Esophagus squamous epithelium (tissue), 5 donors: ENCODE measurements around the gene ATP6V0A4. TPM values are rescaled to one million over a fixed set of nuclear protein-coding genes. Genes with fewer than 3 reads are reported as not detected.

ENCODE experiments used
- DNase-seq: peaks from one replicate; lab custom pipeline; 2025; lab: John Stamatoyannopoulos, UW
- H3K27ac ChIP-seq, 4 donors: fragments of 200-600 bp; sonication (generic); one replicate each; pipeline ENCODE4 v1.5.1; 2016 to 2019; ENCODE audit warnings: mild to moderate bottlenecking in 1 of 4
- H3K27me3 ChIP-seq, 4 donors: fragments of 200-600 bp; sonication (generic); 1 replicate in 3 of 4; 2 replicates in 1 of 4; pipeline versions ENCODE4 v1.5.1 to v1.6.0; 2017 to 2021; ENCODE audit warnings: antibody characterized with exemption in 1 of 4
- H3K36me3 ChIP-seq, 3 donors: fragments of 200-600 bp; sonication (generic); one replicate each; pipeline ENCODE4 v1.5.1; 2016 to 2019
- H3K4me1 ChIP-seq, 3 donors: fragments of 200-600 bp; sonication (generic); one replicate each; pipeline ENCODE4 v1.5.1; 2017 to 2019
- H3K4me3 ChIP-seq, 4 donors: fragments of 200-600 bp; sonication (generic); 1 replicate in 3 of 4; 2 replicates in 1 of 4; pipeline ENCODE4 v1.5.1; 2016 to 2019; ENCODE audit warnings: mild to moderate bottlenecking in 2 of 4, moderate library complexity in 1 of 4
- H3K9me3 ChIP-seq, 3 donors: fragments of 200-600 bp; sonication (generic); one replicate each; pipeline ENCODE4 v1.5.1; 2016 to 2019
- POLR2A ChIP-seq, 4 donors: fragments of 450-650 bp; IDR thresholded peaks; one replicate each; pipeline ENCODE4 v1.6.1; 2017; ENCODE audit warnings: antibody characterized with exemption in 4 of 4, mild to moderate bottlenecking in 4 of 4, moderate library complexity in 3 of 4
- WGBS, 2 donors: methylation state at CpG; one replicate each; pipeline ENCODE4 v1.1.5; 2018; 5-methylcytosine and 5-hydroxymethylcytosine counted together
- intact Hi-C: fragments of 100-400 bp; cut with DNase I; formaldehyde crosslinking; loops from one replicate; pipeline ENCODE4 v1.15.0; 2022
- total RNA-seq, 4 donors: library from RNA; depleted of rRNA; stranded (reverse); fragments of >200 nt; gene quantifications; one replicate each; pipeline ENCODE4 v1.1.0, GENCODE V29; 2016
- TF ChIP-seq, protein P1 (sequence below), 6 experiments: fragments of 450-650 bp in 4 of 6; fragments of 200-600 bp in 2 of 6; sonication (generic) in 2 of 6; IDR thresholded peaks; one replicate each; pipeline ENCODE4 v1.5.1; 2016 to 2019; ENCODE audit warnings: antibody characterized with exemption in 6 of 6, mild to moderate bottlenecking in 4 of 6, moderate library complexity in 4 of 6
- donor health status: DM: yes; HTN: yes; CAD: no.

Gene ATP6V0A4
- total RNA-seq, 4 donors from 2014 or later = 0.95 to 11.7 (median 5.6) TPM

DNA sequence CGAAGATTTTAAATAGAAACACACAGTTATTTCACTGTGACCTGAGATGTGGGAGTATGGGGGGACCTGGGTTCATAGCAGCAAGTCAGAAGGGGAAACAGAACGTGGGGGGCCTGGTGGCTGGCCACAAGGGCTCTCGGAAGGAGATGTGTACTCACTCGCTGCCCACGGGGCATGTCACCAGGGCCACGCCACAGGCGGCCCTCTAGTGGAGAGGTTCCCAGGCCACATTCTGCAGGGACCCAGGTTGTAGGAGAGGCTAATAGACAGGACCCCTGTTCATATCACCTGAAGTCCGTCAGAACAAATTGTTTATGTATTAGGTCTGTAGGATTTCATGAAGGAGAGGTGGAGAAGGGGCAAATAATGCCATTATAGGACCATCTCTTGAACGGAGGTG is 71.7 kb downstream of the ATP6V0A4 start:
- Histone ChIP-seq H3K27me3 (no peaks in the 10 kb centered on the region), H3K4me1 (peaks cover 0 to 9% (median 0%) of the 10 kb centered on the region in 3 donors), H3K27ac (no peak overlapping the region), H3K9me3 (no peaks in the 10 kb centered on the region), H3K36me3 (no peaks in the 10 kb centered on the region), H3K4me3 (no peak overlapping the region)
- intact Hi-C loops = no loop called here
- no peak for DNase-seq
- TF ChIP-seq, protein P1, sequence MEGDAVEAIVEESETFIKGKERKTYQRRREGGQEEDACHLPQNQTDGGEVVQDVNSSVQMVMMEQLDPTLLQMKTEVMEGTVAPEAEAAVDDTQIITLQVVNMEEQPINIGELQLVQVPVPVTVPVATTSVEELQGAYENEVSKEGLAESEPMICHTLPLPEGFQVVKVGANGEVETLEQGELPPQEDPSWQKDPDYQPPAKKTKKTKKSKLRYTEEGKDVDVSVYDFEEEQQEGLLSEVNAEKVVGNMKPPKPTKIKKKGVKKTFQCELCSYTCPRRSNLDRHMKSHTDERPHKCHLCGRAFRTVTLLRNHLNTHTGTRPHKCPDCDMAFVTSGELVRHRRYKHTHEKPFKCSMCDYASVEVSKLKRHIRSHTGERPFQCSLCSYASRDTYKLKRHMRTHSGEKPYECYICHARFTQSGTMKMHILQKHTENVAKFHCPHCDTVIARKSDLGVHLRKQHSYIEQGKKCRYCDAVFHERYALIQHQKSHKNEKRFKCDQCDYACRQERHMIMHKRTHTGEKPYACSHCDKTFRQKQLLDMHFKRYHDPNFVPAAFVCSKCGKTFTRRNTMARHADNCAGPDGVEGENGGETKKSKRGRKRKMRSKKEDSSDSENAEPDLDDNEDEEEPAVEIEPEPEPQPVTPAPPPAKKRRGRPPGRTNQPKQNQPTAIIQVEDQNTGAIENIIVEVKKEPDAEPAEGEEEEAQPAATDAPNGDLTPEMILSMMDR (IDR thresholded peaks at IDR 0.05) = no peak
- no peak for TF ChIP-seq POLR2A (IDR thresholded peaks at IDR 0.05)
- WGBS, 2 donors = 67 to 82% methylated on average over 2 to 5 of the region's 9 CpGs

DNA sequence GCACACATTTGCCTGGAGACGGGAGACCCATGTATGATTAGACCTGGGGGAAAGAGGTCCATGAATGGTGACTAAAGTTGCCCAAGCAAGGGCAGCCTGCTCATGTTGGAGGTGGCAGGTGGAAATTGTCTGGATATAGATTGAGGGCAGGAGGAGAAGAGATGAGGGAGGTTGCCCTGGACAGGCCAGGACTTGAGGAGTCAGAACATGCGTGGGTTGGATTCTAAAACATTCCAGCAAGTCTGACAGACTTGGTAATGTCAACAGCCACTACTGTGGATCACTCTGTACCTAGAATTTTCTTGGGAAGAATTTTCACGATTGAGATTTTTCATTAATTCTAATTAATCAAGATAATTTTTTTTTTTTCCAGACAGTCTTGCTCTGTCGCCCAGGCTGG is 77.7 kb downstream of the ATP6V0A4 start:
- no peak for TF ChIP-seq POLR2A (IDR thresholded peaks at IDR 0.05)
- TF ChIP-seq, protein P1 (IDR thresholded peaks at IDR 0.05) = no peak
- H3K4me3 ChIP-seq = no peak overlapping the region
- intact Hi-C loops = no loop called here
- WGBS, 2 donors = 22 to 54% methylated on average over 3 to 4 of the region's 4 CpGs
- no peaks in the 10 kb centered on the region for H3K36me3 ChIP-seq
- DNase-seq = no peak
- H3K4me1 ChIP-seq = peaks cover 0 to 6% (median 0%) of the 10 kb centered on the region in 3 donors
- H3K27me3 ChIP-seq = no peaks in the 10 kb centered on the region
- no peak overlapping the region for H3K27ac ChIP-seq
- no peaks in the 10 kb centered on the region for H3K9me3 ChIP-seq

DNA sequence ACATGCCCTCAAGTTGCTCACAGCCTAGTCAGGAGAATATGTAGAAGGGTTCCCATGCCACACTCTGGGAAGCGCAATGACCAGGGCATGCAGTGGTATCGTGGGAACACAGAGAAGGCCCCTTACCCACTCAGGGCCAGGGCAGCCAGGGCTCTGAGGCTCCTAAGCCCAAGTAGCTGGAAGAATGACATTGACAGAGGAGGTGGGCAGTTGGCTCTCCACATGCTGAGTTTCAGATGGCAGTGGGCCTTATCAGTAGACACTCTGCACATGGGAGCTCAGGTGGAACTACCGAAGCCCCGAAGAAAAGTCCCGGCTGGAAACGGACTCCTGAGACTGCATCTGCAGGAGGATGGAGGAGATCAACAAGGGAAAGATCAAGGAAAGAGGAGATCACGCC is 81.1 kb downstream of the ATP6V0A4 start:
- no peak overlapping the region for H3K27ac ChIP-seq
- H3K4me3 ChIP-seq = no peak overlapping the region
- intact Hi-C loops = no loop called here
- H3K9me3 ChIP-seq = no peaks in the 10 kb centered on the region
- WGBS, 2 donors = 83 to 98% methylated on average over 5 to 6 of the region's 7 CpGs
- H3K4me1 ChIP-seq = peaks cover 0 to 6% (median 0%) of the 10 kb centered on the region in 3 donors
- no peak for DNase-seq
- no peaks in the 10 kb centered on the region for H3K36me3 ChIP-seq
- TF ChIP-seq, protein P1 (IDR thresholded peaks at IDR 0.05) = no peak
- no peak for TF ChIP-seq POLR2A (IDR thresholded peaks at IDR 0.05)
- H3K27me3 ChIP-seq = peaks cover 0 to 6% (median 0%) of the 10 kb centered on the region in 4 donors

DNA sequence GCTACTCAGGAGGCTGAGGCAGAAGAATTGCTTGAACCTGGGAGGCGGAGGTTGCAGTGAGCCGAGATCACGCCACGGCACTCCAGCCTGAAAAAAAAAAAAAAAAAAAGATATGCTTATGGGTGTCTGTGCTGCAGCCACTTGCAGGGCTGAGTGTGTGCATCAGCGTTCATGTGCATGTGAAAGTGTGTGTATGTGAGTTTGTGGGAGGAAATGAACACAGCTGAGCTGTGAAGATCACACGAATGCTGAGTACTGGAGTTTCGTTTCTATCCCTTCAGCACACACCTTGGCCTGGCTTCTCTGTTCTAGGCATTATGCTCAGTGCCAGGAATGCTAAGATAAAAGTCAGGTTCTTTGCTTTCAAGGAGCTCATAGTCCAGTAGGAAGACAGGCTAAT is 84.8 kb downstream of the ATP6V0A4 start:
- Histone ChIP-seq H3K36me3 (no peaks in the 10 kb centered on the region), H3K4me3 (no peak overlapping the region), H3K27ac (no peak overlapping the region), H3K4me1 (no peaks in the 10 kb centered on the region), H3K27me3 (peaks cover 0 to 6% (median 0%) of the 10 kb centered on the region in 4 donors), H3K9me3 (no peaks in the 10 kb centered on the region)
- no peak for TF ChIP-seq POLR2A (IDR thresholded peaks at IDR 0.05)
- TF ChIP-seq, protein P1 (IDR thresholded peaks at IDR 0.05) = no peak
- intact Hi-C loops = no loop called here
- WGBS, 2 donors = 87% methylated on average over 7 of the region's 7 CpGs
- DNase-seq = no peak

DNA sequence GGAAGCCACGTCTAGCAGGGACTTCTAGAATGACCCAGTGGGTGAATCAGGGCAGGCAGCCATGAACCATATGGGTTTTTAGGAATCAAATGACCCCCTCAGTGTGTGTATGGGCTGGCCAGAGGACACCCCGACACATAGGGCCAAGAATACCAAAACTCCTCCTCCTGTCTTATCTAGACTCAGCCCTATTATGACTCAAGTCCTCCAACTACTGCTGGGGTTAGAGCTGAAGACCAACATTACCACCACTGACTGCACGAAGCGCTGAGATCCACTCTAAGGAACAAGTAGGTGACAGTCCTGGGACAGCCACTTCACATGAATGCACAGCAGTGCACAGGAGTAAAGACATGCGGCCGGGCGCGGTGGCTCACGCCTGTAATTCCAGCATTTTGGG is 85.3 kb downstream of the ATP6V0A4 start:
- intact Hi-C loops = no loop called here
- WGBS, 2 donors = 93 to 94% methylated on average over 2 to 9 of the region's 9 CpGs
- TF ChIP-seq, protein P1 (IDR thresholded peaks at IDR 0.05) = no peak
- no peak for TF ChIP-seq POLR2A (IDR thresholded peaks at IDR 0.05)
- Histone ChIP-seq H3K9me3 (no peaks in the 10 kb centered on the region), H3K4me3 (no peak overlapping the region), H3K4me1 (no peaks in the 10 kb centered on the region), H3K27me3 (peaks cover 0 to 6% (median 0%) of the 10 kb centered on the region in 4 donors), H3K36me3 (no peaks in the 10 kb centered on the region), H3K27ac (no peak overlapping the region)
- DNase-seq = no peak
